H1 (cell line): ENCODE data around the gene STRIP2. TPM values are rescaled to one million over a fixed set of nuclear protein-coding genes. Genes with fewer than 3 reads are reported as not detected.

Experiments
- CTCF ChIA-PET: fragments of 300-600 bp; sonication (Branson Sonifier 250); formaldehyde crosslinking; loops from one replicate; lab custom pipeline; 2021; ENCODE audit not compliant: partially characterized antibody; lab: Charles Lee
- POLR2A ChIA-PET: fragments of 300-600 bp; sonication (Branson Sonifier 250); formaldehyde crosslinking; loops from one replicate; lab custom pipeline; 2021; ENCODE audit warnings: inconsistent platforms; ENCODE audit not compliant: partially characterized antibody; lab: Charles Lee
- DNase-seq, 2 experiments: peaks; one replicate each; pipeline versions ENCODE4 v3.0.0 to v3.0.0-alpha.2; 2010 to 2022; ENCODE audit warnings: low spot score in 2 of 2, low read depth in 1 of 2, mixed read lengths in 1 of 2
- FAIRE-seq: peaks from 2 replicates; lab custom pipeline; 2011; peaks lifted over from hg19 to GRCh38; lab: Jason Lieb, UNC
- H2AFZ ChIP-seq: 2 replicates; pipeline ENCODE4 v1.8.1; 2012; ENCODE audit warnings: low read length, inconsistent platforms
- H2AK5ac ChIP-seq: 2 replicates; pipeline ENCODE4 v1.6.1; 2013; ENCODE audit warnings: low read depth, low read length
- H2BK120ac ChIP-seq: replicated peaks from 2 replicates; pipeline ENCODE3; 2013; ENCODE audit warnings: low read depth, low read length, inconsistent platforms
- H2BK12ac ChIP-seq: 2 replicates; pipeline ENCODE4 v1.6.1; 2013; ENCODE audit warnings: low read depth, low read length
- H2BK15ac ChIP-seq: 2 replicates; pipeline ENCODE4 v1.6.1; 2013; ENCODE audit warnings: low read length
- H2BK20ac ChIP-seq: 2 replicates; pipeline ENCODE4 v1.6.1; 2013; ENCODE audit warnings: low read length
- H2BK5ac ChIP-seq: 2 replicates; pipeline ENCODE4 v1.6.1; 2013; ENCODE audit warnings: low read depth, low read length
- H3K14ac ChIP-seq: 2 replicates; pipeline ENCODE4 v1.6.1; 2013; ENCODE audit warnings: inconsistent platforms; ENCODE audit not compliant: insufficient read length
- H3K18ac ChIP-seq: 2 replicates; pipeline ENCODE4 v1.6.1; 2013; ENCODE audit warnings: low read length; ENCODE audit errors: extremely low read depth
- H3K23ac ChIP-seq: 2 replicates; pipeline ENCODE4 v1.6.1; 2013; ENCODE audit warnings: inconsistent platforms; ENCODE audit not compliant: insufficient read length
- H3K23me2 ChIP-seq: 2 replicates; pipeline ENCODE4 v1.6.1; 2013; ENCODE audit warnings: low read depth, low read length
- H3K27ac ChIP-seq: 2 replicates; pipeline ENCODE4 v1.6.1; 2011; ENCODE audit warnings: low read depth, low read length, inconsistent platforms
- H3K27me3 ChIP-seq, 4 experiments: replicated peaks in 1 of 4; 1 replicate in 1 of 4; 2 replicates in 3 of 4; pipeline versions ENCODE4 v1.6.1 to v1.8.1; 2011 to 2013; ENCODE audit warnings: low read length in 3 of 4, mild to moderate bottlenecking in 3 of 4, inconsistent platforms in 2 of 4, mixed read lengths in 2 of 4, moderate library complexity in 1 of 4; ENCODE audit not compliant: control insufficient read depth in 3 of 4, insufficient read depth in 3 of 4; ENCODE audit errors: extremely low read depth in 1 of 4
- H3K36me3 ChIP-seq, 4 experiments: 2 replicates each; pipeline versions ENCODE4 v1.6.1 to v1.8.1; 2011 to 2013; ENCODE audit warnings: mild to moderate bottlenecking in 4 of 4, low read length in 3 of 4, moderate library complexity in 2 of 4, control low read depth in 1 of 4, inconsistent platforms in 1 of 4; ENCODE audit not compliant: insufficient read depth in 4 of 4, control insufficient read depth in 2 of 4
- H3K4ac ChIP-seq: replicated peaks from 2 replicates; pipeline ENCODE3; 2013; ENCODE audit warnings: low read length, low read depth, mixed read lengths, inconsistent platforms; ENCODE audit not compliant: insufficient read length
- H3K4me1 ChIP-seq, 4 experiments: replicated peaks in 1 of 4; 1 replicate in 1 of 4; 2 replicates in 3 of 4; pipeline versions ENCODE4 v1.6.1 to v1.8.1; 2011 to 2013; ENCODE audit warnings: low read length in 3 of 4, inconsistent platforms in 2 of 4, mixed read lengths in 1 of 4; ENCODE audit not compliant: insufficient read depth in 4 of 4, control insufficient read depth in 3 of 4
- H3K4me2 ChIP-seq, 2 experiments: 2 replicates each; pipeline versions ENCODE4 v1.6.1 to v1.8.1; 2011 to 2013; ENCODE audit warnings: low read depth in 2 of 2, low read length in 2 of 2, control low read depth in 1 of 2, inconsistent platforms in 1 of 2, mild to moderate bottlenecking in 1 of 2; ENCODE audit not compliant: insufficient read depth in 1 of 2
- H3K4me3 ChIP-seq, 4 experiments: fragments of 200-600, 300-600 bp in 1 of 4; sonication (generic), shearing (Covaris generic), sonication (Bioruptor Twin) in 1 of 4; 2 replicates each; pipeline versions ENCODE4 v1.5.1 to v1.8.1; 2011 to 2016; ENCODE audit warnings: low read length in 4 of 4, low read depth in 3 of 4, control low read depth in 2 of 4, inconsistent platforms in 2 of 4, mild to moderate bottlenecking in 2 of 4, mixed read lengths in 1 of 4, moderate library complexity in 1 of 4; ENCODE audit not compliant: insufficient read depth in 2 of 4; ENCODE audit errors: extremely low read depth in 1 of 4
- H3K56ac ChIP-seq: replicated peaks from 2 replicates; pipeline ENCODE3; 2013; ENCODE audit warnings: low read depth, mild to moderate bottlenecking, mixed read lengths, low read length, inconsistent platforms; ENCODE audit not compliant: insufficient read length
- H3K79me1 ChIP-seq: 2 replicates; pipeline ENCODE4 v1.6.1; 2013; ENCODE audit warnings: low read depth, low read length, control low read depth
- H3K79me2 ChIP-seq, 2 experiments: 2 replicates each; pipeline versions ENCODE4 v1.6.1 to v1.8.1; 2012 to 2013; ENCODE audit warnings: low read length in 2 of 2, mild to moderate bottlenecking in 2 of 2, inconsistent platforms in 1 of 2; ENCODE audit not compliant: insufficient read depth in 2 of 2, control insufficient read depth in 1 of 2
- H3K9ac ChIP-seq, 4 experiments: replicated peaks in 1 of 4; 1 replicate in 1 of 4; 2 replicates in 3 of 4; pipeline versions ENCODE4 v1.6.1 to v1.8.1; 2011 to 2013; ENCODE audit warnings: low read depth in 3 of 4, low read length in 3 of 4, control low read depth in 2 of 4, mild to moderate bottlenecking in 2 of 4, moderate library complexity in 2 of 4, inconsistent platforms in 1 of 4; ENCODE audit errors: extremely low read depth in 1 of 4
- H3K9me3 ChIP-seq, 2 experiments: 2 replicates each; pipeline versions ENCODE4 v1.6.1 to v1.8.1; 2012 to 2013; ENCODE audit warnings: mild to moderate bottlenecking in 2 of 2, moderate library complexity in 2 of 2, control low read depth in 1 of 2, inconsistent platforms in 1 of 2, low read depth in 1 of 2, low read length in 1 of 2, mixed read lengths in 1 of 2; ENCODE audit not compliant: insufficient read depth in 2 of 2
- H4K20me1 ChIP-seq, 2 experiments: replicated peaks in 1 of 2; 2 replicates each; pipeline versions ENCODE3 to v1.8.1; 2011 to 2013; ENCODE audit warnings: inconsistent platforms in 2 of 2, low read length in 2 of 2, mild to moderate bottlenecking in 1 of 2; ENCODE audit not compliant: insufficient read depth in 2 of 2, control insufficient read depth in 1 of 2
- H4K5ac ChIP-seq: 2 replicates; pipeline ENCODE4 v1.6.1; 2013; ENCODE audit warnings: low read length, low read depth, mixed read lengths, inconsistent platforms; ENCODE audit not compliant: insufficient read length
- H4K8ac ChIP-seq: 2 replicates; pipeline ENCODE4 v1.8.0; 2013; ENCODE audit warnings: mild to moderate bottlenecking, moderate library complexity, low read length, inconsistent platforms; ENCODE audit not compliant: insufficient read depth; ENCODE audit errors: extremely low read depth
- H4K91ac ChIP-seq: replicated peaks from 2 replicates; pipeline ENCODE3; 2013; ENCODE audit warnings: low read length, mixed read lengths, inconsistent platforms; ENCODE audit not compliant: insufficient read length
- ATF3 ChIP-seq: IDR thresholded peaks from 2 replicates; pipeline ENCODE4 v1.6.1; 2011; ENCODE audit warnings: low read depth, mild to moderate bottlenecking, low read length; ENCODE audit not compliant: insufficient read depth
- CTCF ChIP-seq, 3 experiments: IDR thresholded peaks; 1 replicate in 2 of 3; 2 replicates in 1 of 3; pipeline versions ENCODE4 v1.5.1 to v1.6.1; 2011; ENCODE audit warnings: low read length in 3 of 3, mild to moderate bottlenecking in 3 of 3, inconsistent platforms in 2 of 3, low read depth in 1 of 3, moderate library complexity in 1 of 3; ENCODE audit not compliant: insufficient read depth in 1 of 3; ENCODE audit errors: control extremely low read depth in 1 of 3
- GABPA ChIP-seq: IDR thresholded peaks from 2 replicates; pipeline ENCODE4 v1.6.1; 2011; ENCODE audit warnings: mild to moderate bottlenecking, low read length, moderate library complexity, borderline replicate concordance; ENCODE audit not compliant: insufficient read depth
- HDAC6 ChIP-seq: IDR thresholded peaks from one replicate; pipeline ENCODE4 v1.7.1; 2012; ENCODE audit warnings: low read depth, mild to moderate bottlenecking, inconsistent platforms, low read length, moderate library complexity
- POLR2AphosphoS5 ChIP-seq: IDR thresholded peaks from 2 replicates; pipeline ENCODE4 v1.6.1; 2011; ENCODE audit warnings: low read depth, low read length
- RAD21 ChIP-seq, 2 experiments: IDR thresholded peaks in 1 of 2; conservative IDR thresholded peaks in 1 of 2; 2 replicates each; pipeline ENCODE4 v1.6.1; 2011; ENCODE audit warnings: low read depth in 2 of 2, low read length in 2 of 2, improper control_type of control experiment in 1 of 2, inconsistent platforms in 1 of 2, mild to moderate bottlenecking in 1 of 2, moderate library complexity in 1 of 2
- RFX5 ChIP-seq: IDR thresholded peaks from 2 replicates; pipeline ENCODE4 v1.6.1; 2011; ENCODE audit warnings: low read depth, low read length, improper control_type of control experiment, borderline replicate concordance
- RXRA ChIP-seq: IDR thresholded peaks from 2 replicates; pipeline ENCODE4 v1.6.1; 2011; ENCODE audit warnings: low read depth, mild to moderate bottlenecking, low read length, moderate library complexity; ENCODE audit not compliant: insufficient read depth
- SP1 ChIP-seq: IDR thresholded peaks from 2 replicates; pipeline ENCODE4 v1.6.1; 2011; ENCODE audit warnings: low read depth, low read length
- ZNF274 ChIP-seq: IDR thresholded peaks from 2 replicates; pipeline ENCODE4 v1.7.0; 2012; ENCODE audit warnings: low read length, borderline replicate concordance; ENCODE audit errors: extremely low read depth
- whole genome bisulfite sequencing, 2 experiments: shearing (Covaris generic) in 1 of 2; methylation state at CpG; one replicate each; pipeline versions ENCODE4 v1.1.6 to v1.1.7; 2013 to 2015; ENCODE audit warnings: low lambda C conversion rate in 2 of 2, mixed read lengths in 2 of 2, inconsistent platforms in 1 of 2, low coverage in 1 of 2, missing lambda C conversion rate in 1 of 2; ENCODE audit not compliant: insufficient replicate concordance in 2 of 2, insufficient coverage in 1 of 2, insufficient read length in 1 of 2; ENCODE audit errors: extremely low coverage in 1 of 2, missing lambda C conversion rate in 1 of 2; 5-methylcytosine and 5-hydroxymethylcytosine counted together
- polyA plus RNA-seq, 7 experiments: library from polyadenylated mRNA; depleted of rRNA in 3 of 7; stranded (reverse) in 5 of 7; unstranded in 2 of 7; fragments of >200 nt in 5 of 7; fragments of 200-250 nt in 2 of 7; gene quantifications; 1 replicate in 5 of 7; 2 replicates in 1 of 7; 4 replicates in 1 of 7; pipeline versions ENCODE4 v1.2.1 to v1.2.3, GENCODE V29; 2011 to 2013; ENCODE audit warnings: missing spikeins in 2 of 7, mixed read lengths in 2 of 7
- total RNA-seq: library from RNA; stranded (reverse); fragmentation: NEBNext Ultra II Directional; extraction: Animal tissue kit (Norgen Biotek cat#: 25700); gene quantifications from 2 replicates; pipeline ENCODE4 v1.2.1, GENCODE V29; 2021

The STRIP2 gene
- total and polyA plus RNA-seq, 2 of the 8 experiments (the other 6 are each of a cell fraction or from before 2014, with no cell fraction given): 5.3 to 8.2 TPM

- Histone ChIP-seq H4K5ac (no peak overlapping the region), H2AFZ (no peak overlapping the region), H3K23ac (no peak overlapping the region), H2AK5ac (no peak overlapping the region), H3K27ac (no peak overlapping the region), H2BK5ac (no peak overlapping the region), H4K91ac (no peak overlapping the region), H3K27me3 (no peaks in the 10 kb centered on the region), H4K20me1 (no peaks in the 10 kb centered on the region), H2BK20ac (no peak overlapping the region), H3K56ac (no peak overlapping the region), H3K79me1 (no peaks in the 10 kb centered on the region), H2BK120ac (no peak overlapping the region), H4K8ac (no peak overlapping the region), H2BK15ac (no peak overlapping the region), H3K4me2 (no peak overlapping the region), H3K9ac (no peak overlapping the region), H3K14ac (no peak overlapping the region), H3K4ac (no peak overlapping the region), H3K4me1 (peaks cover 0 to 4% (median under 1%) of the 10 kb centered on the region in 4 experiments; a peak in 3 of 7 replicates), H3K4me3 (no peak overlapping the region), H3K79me2 (no peaks in the 10 kb centered on the region), H3K18ac (no peak overlapping the region; the same call in 1 of the 2 replicates), H3K9me3 (no peaks in the 10 kb centered on the region), H3K23me2 (no peaks in the 10 kb centered on the region), H3K36me3 (no peaks in the 10 kb centered on the region), H2BK12ac (no peak overlapping the region)
- WGBS, 2 experiments: 77% methylated on average over 4 of the region's 4 CpGs; no CpG with 5 or more reads in 1 of the 2 experiments
- DNase-seq (no peak), FAIRE-seq (no peak)
- POLR2A ChIA-PET: interaction anchor here (0.7 kb wide), 1 partner anchor 88 kb away, joined by 3 read pairs; no protein-coding TSS in a partner anchor
- CTCF ChIA-PET: interaction anchor here (0.7 to 2.6 kb wide), 5 partner anchors 16 to 241 kb away, joined by 4 to 12 read pairs (median 5); no protein-coding TSS in a partner anchor
- TF ChIP-seq HDAC6: no peak
- TF ChIP-seq RXRA: no peak
- TF ChIP-seq ZNF274: no peak
- no peak for TF ChIP-seq RFX5
- TF ChIP-seq GABPA: no peak
- TF ChIP-seq CTCF (IDR thresholded peaks at IDR 0.05; ENCODE audit: control extremely low read depth in 1 of 3, insufficient read depth in 1 of 3, low read depth in 1 of 3, low read length in 3 of 3): peak in 1 of 3 experiments; percentile 32; a peak in 1 of 4 replicates
- peak; percentile 27 to 47; a peak in 3 of 4 replicates for TF ChIP-seq RAD21 (IDR thresholded peaks at IDR 0.05 in 1 of 2, conservative IDR thresholded peaks at IDR 0.05 in 1 of 2; ENCODE audit: low read depth in 2 of 2, low read length in 2 of 2)
- no peak for TF ChIP-seq SP1
- no peak for TF ChIP-seq ATF3
- no peak for TF ChIP-seq POLR2AphosphoS5
Observed at GRCh38 chr7:129529643-129530042, 95.4 kb downstream of the STRIP2 start.
